ENCODE results near the gene CACNA2D3.

Gene CACNA2D3

GRCh38 chr3:54262541-54262940, 140.2 kb downstream of the CACNA2D3 start:
- DNase-seq (ENCODE audit: low spot score in 2 of 2), result no peak
- Histone ChIP-seq H3K36me3 (replicated peaks) (no peaks in the 10 kb centered on the region), H3K9me3 (no peaks in the 10 kb centered on the region), H3K4me3 (no peak overlapping the region), H3K4me1 (no peaks in the 10 kb centered on the region), H3K27me3 (ENCODE audit: low read depth) (peaks cover 13% of the 10 kb centered on the region)
- in situ Hi-C loops (cut with MboI; ENCODE audit: low sequenced_read_pairs), result no loop called here

GRCh38 chr3:54262946-54263345, 140.6 kb downstream of the CACNA2D3 start:
- no peaks in the 10 kb centered on the region for H3K9me3 ChIP-seq
- H3K27me3 ChIP-seq (ENCODE audit: low read depth), result peaks cover 16% of the 10 kb centered on the region
- H3K4me3 ChIP-seq, result no peak overlapping the region
- in situ Hi-C loops (cut with MboI; ENCODE audit: low sequenced_read_pairs), result no loop called here
- no peak for DNase-seq (ENCODE audit: low spot score in 2 of 2)
- no peaks in the 10 kb centered on the region for H3K36me3 ChIP-seq (replicated peaks)
- H3K4me1 ChIP-seq, result no peaks in the 10 kb centered on the region

GRCh38 chr3:54264050-54264449, 141.7 kb downstream of the CACNA2D3 start:
- H3K27me3 ChIP-seq (ENCODE audit: low read depth), result peaks cover 17% of the 10 kb centered on the region
- no peaks in the 10 kb centered on the region for H3K36me3 ChIP-seq (replicated peaks)
- no peak for DNase-seq (ENCODE audit: low spot score in 2 of 2)
- no peak overlapping the region for H3K4me3 ChIP-seq
- in situ Hi-C loops (cut with MboI; ENCODE audit: low sequenced_read_pairs), result no loop called here
- no peaks in the 10 kb centered on the region for H3K4me1 ChIP-seq
- H3K9me3 ChIP-seq, result no peaks in the 10 kb centered on the region

GRCh38 chr3:54270816-54271526, 148.6 kb downstream of the CACNA2D3 start:
- no peak for DNase-seq (ENCODE audit: low spot score in 2 of 2)
- in situ Hi-C loops (cut with MboI; ENCODE audit: low sequenced_read_pairs), result no loop called here
- Histone ChIP-seq H3K4me3 (no peak overlapping the region), H3K36me3 (replicated peaks) (no peaks in the 10 kb centered on the region), H3K9me3 (no peaks in the 10 kb centered on the region), H3K4me1 (no peaks in the 10 kb centered on the region), H3K27me3 (ENCODE audit: low read depth) (peaks cover 5% of the 10 kb centered on the region; the same call in 1 of the 2 replicates)

- Histone ChIP-seq H3K9me3 (no peaks in the 10 kb centered on the region), H3K4me3 (no peak overlapping the region), H3K4me1 (no peaks in the 10 kb centered on the region), H3K27me3 (ENCODE audit: low read depth) (no peaks in the 10 kb centered on the region; the same call in 1 of the 2 replicates), H3K36me3 (replicated peaks) (no peaks in the 10 kb centered on the region)
- in situ Hi-C loops (cut with MboI; ENCODE audit: low sequenced_read_pairs), result no loop called here
- no peak for DNase-seq (ENCODE audit: low spot score in 2 of 2)
These were observed 151.4 kb downstream of the CACNA2D3 start for GRCh38 chr3:54273791-54274190.

- Histone ChIP-seq H3K27me3 (ENCODE audit: low read depth) (no peaks in the 10 kb centered on the region; the same call in 1 of the 2 replicates), H3K4me1 (no peaks in the 10 kb centered on the region), H3K4me3 (no peak overlapping the region), H3K36me3 (replicated peaks) (no peaks in the 10 kb centered on the region), H3K9me3 (no peaks in the 10 kb centered on the region)
- in situ Hi-C loops (cut with MboI; ENCODE audit: low sequenced_read_pairs), result no loop called here
- DNase-seq (ENCODE audit: low spot score in 2 of 2), result no peak
These were observed 152.3 kb downstream of the CACNA2D3 start for GRCh38 chr3:54274607-54275006.

GRCh38 chr3:54279005-54279583, 156.7 kb downstream of the CACNA2D3 start:
- Histone ChIP-seq H3K27me3 (ENCODE audit: low read depth) (peaks cover 24% of the 10 kb centered on the region), H3K4me3 (no peak overlapping the region), H3K36me3 (replicated peaks) (no peaks in the 10 kb centered on the region), H3K4me1 (no peaks in the 10 kb centered on the region), H3K9me3 (no peaks in the 10 kb centered on the region)
- DNase-seq (ENCODE audit: low spot score in 2 of 2), result no peak
- in situ Hi-C loops (cut with MboI; ENCODE audit: low sequenced_read_pairs), result no loop called here

- in situ Hi-C loops (cut with MboI; ENCODE audit: low sequenced_read_pairs), result no loop called here
- DNase-seq (ENCODE audit: low spot score in 2 of 2), result no peak
- no peaks in the 10 kb centered on the region for H3K9me3 ChIP-seq
These were observed 161.1 kb downstream of the CACNA2D3 start for GRCh38 chr3:54283470-54283869.

GRCh38 chr3:54294214-54294613, 171.9 kb downstream of the CACNA2D3 start:
- Histone ChIP-seq H3K27me3 (ENCODE audit: low read depth) (peaks cover 45% of the 10 kb centered on the region), H3K4me3 (no peak overlapping the region), H3K36me3 (replicated peaks) (no peaks in the 10 kb centered on the region), H3K4me1 (peaks cover 4% of the 10 kb centered on the region), H3K9me3 (no peaks in the 10 kb centered on the region)
- in situ Hi-C loops (cut with MboI; ENCODE audit: low sequenced_read_pairs), result no loop called here
- DNase-seq (ENCODE audit: low spot score in 2 of 2), result no peak

More at GRCh38 chr3:54283470-54283869, 161.1 kb downstream of the CACNA2D3 start:
- H3K4me1 ChIP-seq, result no peaks in the 10 kb centered on the region
- no peak overlapping the region for H3K4me3 ChIP-seq
- no peaks in the 10 kb centered on the region for H3K36me3 ChIP-seq (replicated peaks)
- H3K27me3 ChIP-seq (ENCODE audit: low read depth), result peaks cover 29% of the 10 kb centered on the region

GRCh38 chr3:54296531-54296930, 174.2 kb downstream of the CACNA2D3 start:
- Histone ChIP-seq H3K9me3 (no peaks in the 10 kb centered on the region), H3K4me1 (peaks cover 15% of the 10 kb centered on the region), H3K27me3 (ENCODE audit: low read depth) (peaks cover 56% of the 10 kb centered on the region), H3K4me3 (no peak overlapping the region), H3K36me3 (replicated peaks) (no peaks in the 10 kb centered on the region)
- DNase-seq (ENCODE audit: low spot score in 2 of 2), result no peak
- in situ Hi-C loops (cut with MboI; ENCODE audit: low sequenced_read_pairs), result no loop called here

- in situ Hi-C loops (cut with MboI; ENCODE audit: low sequenced_read_pairs), result no loop called here
- Histone ChIP-seq H3K36me3 (replicated peaks) (no peaks in the 10 kb centered on the region), H3K27me3 (ENCODE audit: low read depth) (peaks cover 75% of the 10 kb centered on the region), H3K4me3 (no peak overlapping the region), H3K9me3 (no peaks in the 10 kb centered on the region), H3K4me1 (peaks cover 15% of the 10 kb centered on the region)
- peak; percentile 67 to 92 for DNase-seq (ENCODE audit: low spot score in 2 of 2)
These were observed 177.0 kb downstream of the CACNA2D3 start for GRCh38 chr3:54299169-54299935.

GRCh38 chr3:54303517-54304375, 181.4 kb downstream of the CACNA2D3 start:
- DNase-seq (ENCODE audit: low spot score in 2 of 2), result no peak
- Histone ChIP-seq H3K4me3 (no peak overlapping the region), H3K4me1 (peaks cover 30% of the 10 kb centered on the region), H3K27me3 (ENCODE audit: low read depth) (peaks cover 57% of the 10 kb centered on the region), H3K36me3 (replicated peaks) (no peaks in the 10 kb centered on the region), H3K9me3 (no peaks in the 10 kb centered on the region)
- in situ Hi-C loops (cut with MboI; ENCODE audit: low sequenced_read_pairs), result no loop called here

GRCh38 chr3:54304877-54305276, 182.5 kb downstream of the CACNA2D3 start:
- H3K36me3 ChIP-seq (replicated peaks), result no peaks in the 10 kb centered on the region
- no peak for DNase-seq (ENCODE audit: low spot score in 2 of 2)
- in situ Hi-C loops (cut with MboI; ENCODE audit: low sequenced_read_pairs), result no loop called here
- H3K4me1 ChIP-seq, result peaks cover 33% of the 10 kb centered on the region
- H3K9me3 ChIP-seq, result no peaks in the 10 kb centered on the region
- no peak overlapping the region for H3K4me3 ChIP-seq
- peaks cover 57% of the 10 kb centered on the region for H3K27me3 ChIP-seq (ENCODE audit: low read depth)

Data from HAP-1 (cell line).